Measurements from ENCODE around the gene CTU2.

DNA sequence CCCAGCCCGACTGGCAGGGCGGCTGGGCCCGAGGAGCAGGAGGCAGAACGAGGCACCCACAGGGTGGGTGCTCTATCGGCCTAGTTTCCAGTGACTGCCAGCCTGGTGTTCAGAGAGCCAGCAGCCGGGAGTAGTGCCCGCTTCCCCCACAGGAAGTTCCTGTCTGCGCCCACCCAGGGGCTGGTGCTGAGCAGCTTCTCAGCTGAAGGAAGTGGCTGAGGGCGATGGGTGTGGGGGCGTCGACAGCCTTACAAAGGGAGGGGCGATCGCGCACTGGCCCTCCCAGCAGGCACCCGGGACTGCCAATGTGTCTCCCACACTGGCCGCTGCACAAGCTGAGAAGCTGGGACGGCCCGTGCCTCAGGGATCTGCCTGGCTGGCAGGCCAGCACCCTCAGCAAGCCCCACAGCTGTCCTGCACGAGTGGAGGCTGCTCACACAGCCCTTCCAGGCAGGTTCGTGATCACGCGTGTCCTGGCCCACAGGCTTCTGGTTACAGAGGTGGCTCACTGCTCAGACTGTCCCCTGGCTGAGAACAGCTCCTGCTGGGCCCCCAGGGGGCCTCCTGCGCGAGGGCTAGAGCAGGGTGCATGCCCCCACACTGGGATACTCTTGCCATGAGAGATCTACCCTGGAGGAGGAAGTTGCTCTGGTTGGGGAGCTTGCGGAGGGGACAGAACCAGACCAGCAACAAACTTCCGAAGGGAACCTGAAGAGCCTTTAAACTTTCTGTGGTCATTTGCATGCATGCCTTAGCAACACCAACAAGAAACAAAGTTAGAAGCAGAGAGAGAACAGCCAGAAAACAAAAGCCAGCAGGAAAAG lies 2.6 kb upstream of the CTU2 start:
- TF ChIP-seq SPI1 (IDR thresholded peaks at IDR 0.05; ENCODE audit: low read depth, low read length) (no peak), POLR2AphosphoS5 (IDR thresholded peaks at IDR 0.05; ENCODE audit: low read depth, low read length) (no peak)

All from GM12891 (cell line).